Gastroesophageal sphincter (tissue), 4 donors: ENCODE data around the gene MRPS22. TPM values are rescaled to one million over a fixed set of nuclear protein-coding genes. Genes with fewer than 3 reads are reported as not detected.

Experiments
- ATAC-seq: fragments of 150-250 bp; one replicate; pipeline ENCODE4 v1.9.1; 2016; ENCODE audit warnings: mild to moderate bottlenecking, moderate library complexity
- H3K27ac ChIP-seq, 4 donors: fragments of 200-600 bp; sonication (generic) in 3 of 4; 1 replicate in 3 of 4; 2 replicates in 1 of 4; pipeline ENCODE4 v1.5.1; 2016 to 2019
- H3K27me3 ChIP-seq: fragments of 200-600 bp; sonication (generic); one replicate; pipeline ENCODE4 v1.5.1; 2019
- H3K36me3 ChIP-seq, 2 donors: fragments of 200-600 bp; sonication (generic); one replicate each; pipeline ENCODE4 v1.5.1; 2019; ENCODE audit warnings: control low read depth in 1 of 2
- H3K4me1 ChIP-seq, 3 donors: fragments of 200-600 bp; sonication (generic); 1 replicate in 2 of 3; 2 replicates in 1 of 3; pipeline ENCODE4 v1.5.1; 2016 to 2019; ENCODE audit warnings: control low read depth in 2 of 3
- H3K4me3 ChIP-seq, 2 donors: fragments of 200-600 bp; sonication (generic); one replicate each; pipeline ENCODE4 v1.5.1; 2019; ENCODE audit warnings: mild to moderate bottlenecking in 1 of 2, moderate library complexity in 1 of 2
- H3K9me3 ChIP-seq, 3 donors: fragments of 200-600 bp; sonication (generic); one replicate each; pipeline ENCODE4 v1.5.1; 2017 to 2019; ENCODE audit warnings: control low read depth in 2 of 3
- CTCF ChIP-seq, 4 experiments: fragments of 200-600 bp in 2 of 4; fragments of 450-650 bp in 2 of 4; sonication (generic) in 1 of 4; IDR thresholded peaks; one replicate each; pipeline ENCODE4 v1.5.1; 2017 to 2019; ENCODE audit warnings: antibody characterized with exemption in 4 of 4, mild to moderate bottlenecking in 2 of 4, moderate library complexity in 2 of 4
- EP300 ChIP-seq: sonication (generic); formaldehyde crosslinking; IDR thresholded peaks from one replicate; pipeline ENCODE4 v1.6.1; 2017; ENCODE audit warnings: antibody characterized with exemption, mild to moderate bottlenecking
- POLR2A ChIP-seq, 2 donors: fragments of 450-650 bp; IDR thresholded peaks; one replicate each; pipeline ENCODE4 v1.6.1; 2017; ENCODE audit warnings: antibody characterized with exemption in 2 of 2, mild to moderate bottlenecking in 2 of 2, moderate library complexity in 1 of 2
- POLR2AphosphoS5 ChIP-seq: sonication (generic); formaldehyde crosslinking; IDR thresholded peaks from one replicate; pipeline ENCODE4 v1.6.1; 2017; ENCODE audit warnings: antibody characterized with exemption
- WGBS, 2 donors: methylation state at CpG; one replicate each; pipeline ENCODE4 v1.1.5; 2018; ENCODE audit warnings: low coverage in 1 of 2; 5-methylcytosine and 5-hydroxymethylcytosine counted together
- total RNA-seq, 4 donors: library from RNA; depleted of rRNA; stranded (reverse); fragments of >200 nt; gene quantifications; one replicate each; pipeline ENCODE4 v1.1.0, GENCODE V29; 2016

The MRPS22 gene
- total RNA-seq, 4 donors from 2014 or later, result 52.6 to 68.8 (median 56.6) TPM

- TF ChIP-seq EP300 (no peak), POLR2AphosphoS5 (no peak), CTCF (IDR thresholded peaks at IDR 0.05) (no peak), POLR2A (IDR thresholded peaks at IDR 0.05) (no peak)
These were observed 26.6 kb upstream of the MRPS22 start for GRCh38 chr3:139317215-139317614.

GRCh38 chr3:139317660-139318430, 26.0 kb upstream of the MRPS22 start:
- no peaks in the 10 kb centered on the region for H3K4me1 ChIP-seq
- 76 to 88% methylated on average over 2 to 3 of the region's 8 CpGs for WGBS, 2 donors

More at GRCh38 chr3:139317215-139317614, 26.6 kb upstream of the MRPS22 start:
- Histone ChIP-seq H3K4me3 (no peak overlapping the region), H3K9me3 (no peaks in the 10 kb centered on the region), H3K27ac (no peak overlapping the region), H3K4me1 (no peaks in the 10 kb centered on the region), H3K36me3 (no peaks in the 10 kb centered on the region), H3K27me3 (peaks cover 59% of the 10 kb centered on the region)
- no peak for ATAC-seq
- WGBS, 2 donors, result 48 to 65% methylated on average over 3 to 4 of the region's 6 CpGs

GRCh38 chr3:139318431-139318816, 25.4 kb upstream of the MRPS22 start:
- no peak for ATAC-seq
- TF ChIP-seq POLR2AphosphoS5 (no peak), POLR2A (IDR thresholded peaks at IDR 0.05) (no peak), EP300 (no peak), CTCF (IDR thresholded peaks at IDR 0.05) (no peak)
- 13% methylated on average over 3 of the region's 3 CpGs; no CpG with 5 or more reads in 1 of the 2 donors for WGBS, 2 donors
- H3K4me3 ChIP-seq, result no peak overlapping the region
- no peaks in the 10 kb centered on the region for H3K9me3 ChIP-seq
- H3K4me1 ChIP-seq, result no peaks in the 10 kb centered on the region
- H3K27ac ChIP-seq, result no peak overlapping the region
- H3K27me3 ChIP-seq, result peaks cover 56% of the 10 kb centered on the region
- H3K36me3 ChIP-seq, result no peaks in the 10 kb centered on the region

More at GRCh38 chr3:139317660-139318430, 26.0 kb upstream of the MRPS22 start:
- peaks cover 59% of the 10 kb centered on the region for H3K27me3 ChIP-seq
- no peak overlapping the region for H3K27ac ChIP-seq
- ATAC-seq, result no peak
- no peak for TF ChIP-seq CTCF (IDR thresholded peaks at IDR 0.05)
- no peak for TF ChIP-seq POLR2A (IDR thresholded peaks at IDR 0.05)
- no peak overlapping the region for H3K4me3 ChIP-seq
- H3K9me3 ChIP-seq, result no peaks in the 10 kb centered on the region
- no peaks in the 10 kb centered on the region for H3K36me3 ChIP-seq

DNA sequence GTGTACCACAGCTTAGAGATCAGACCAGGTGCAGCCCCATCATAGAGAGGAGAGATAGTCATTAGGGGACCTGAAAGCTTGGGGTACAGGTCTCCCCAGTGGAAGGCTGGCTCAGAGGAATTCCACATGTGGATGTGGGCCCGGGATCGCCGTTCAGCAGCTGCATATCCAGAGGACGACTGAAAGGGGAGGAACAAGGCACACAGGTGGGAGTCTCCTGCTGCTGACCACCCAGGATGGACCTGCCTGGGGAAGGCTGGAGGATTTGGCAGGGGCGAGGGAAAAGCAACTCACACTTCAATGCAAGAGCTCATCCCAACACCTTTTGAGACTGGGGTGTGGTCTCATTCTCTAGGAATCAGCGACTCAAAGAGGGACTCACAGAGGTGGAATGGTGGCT, 25.0 kb upstream of the MRPS22 start:
- ATAC-seq, result no peak
- Histone ChIP-seq H3K4me3 (no peak overlapping the region), H3K4me1 (no peaks in the 10 kb centered on the region), H3K27me3 (peaks cover 52% of the 10 kb centered on the region), H3K27ac (no peak overlapping the region), H3K36me3 (no peaks in the 10 kb centered on the region), H3K9me3 (no peaks in the 10 kb centered on the region)
- TF ChIP-seq EP300, result no peak
- no peak for TF ChIP-seq POLR2A (IDR thresholded peaks at IDR 0.05)
- TF ChIP-seq CTCF (IDR thresholded peaks at IDR 0.05), result no peak
- TF ChIP-seq POLR2AphosphoS5, result no peak
- WGBS, 2 donors, result 80% methylated on average over 6 of the region's 6 CpGs; no CpG with 5 or more reads in 1 of the 2 donors
